ENCODE results near the gene DLG2.

GRCh38 chr11:83813296-83813695, 1813.8 kb downstream of the DLG2 start:
- no peak for TF ChIP-seq CTCF (conservative IDR thresholded peaks at IDR 0.05 in 1 of 2, IDR thresholded peaks at IDR 0.05 in 1 of 2; ENCODE audit: extremely low read depth in 1 of 2, insufficient read depth in 1 of 2, low read depth in 1 of 2, low read length in 2 of 2)
- no peak for TF ChIP-seq EZH2 (IDR thresholded peaks at IDR 0.05; ENCODE audit: borderline replicate concordance, low read length)
